CD4-positive, alpha-beta T cell (primary cell): ENCODE results near the gene FN3KRP. TPM values are rescaled to one million over a fixed set of nuclear protein-coding genes. Genes with fewer than 3 reads are reported as not detected.

Experiments used
- ATAC-seq: fragments of 200-7000 bp; cut with Tn5 transposase; one replicate; pipeline ENCODE4 v1.10.0; 2022; ENCODE audit warnings: mild to moderate bottlenecking; ENCODE audit not compliant: poor library complexity
- CTCF ChIA-PET: fragments of 350-600 bp; sonication (Branson Sonifier 250); formaldehyde crosslinking; loops from one replicate; lab custom pipeline; 2021; ENCODE audit warnings: antibody characterized with exemption, inconsistent platforms; lab: Charles Lee
- POLR2A ChIA-PET: fragments of 350-600 bp; sonication (Branson Sonifier 250); formaldehyde crosslinking; loops from one replicate; lab custom pipeline; 2021; ENCODE audit warnings: antibody characterized with exemption, inconsistent platforms; lab: Charles Lee
- DNase-seq, 14 experiments: peaks; one replicate each; pipeline ENCODE4 v3.0.0-alpha.2; 2013 to 2020; ENCODE audit warnings: mixed read lengths in 2 of 14
- H3K27ac ChIP-seq, 2 donors: one replicate each; pipeline versions ENCODE4 v1.5.1 to v1.7.0; 2013; ENCODE audit warnings: low read length in 2 of 2, low read depth in 1 of 2, mild to moderate bottlenecking in 1 of 2
- H3K27me3 ChIP-seq, 2 experiments: 1 replicate in 1 of 2; 2 replicates in 1 of 2; pipeline versions ENCODE4 v1.6.1 to v1.7.0; 2013; ENCODE audit warnings: low read length in 2 of 2, control low read depth in 1 of 2, mild to moderate bottlenecking in 1 of 2, moderate library complexity in 1 of 2; ENCODE audit not compliant: insufficient read depth in 2 of 2, control insufficient read depth in 1 of 2
- H3K36me3 ChIP-seq: one replicate; pipeline ENCODE4 v1.6.1; 2013; ENCODE audit warnings: low read length, control low read depth; ENCODE audit not compliant: insufficient read depth
- H3K4me1 ChIP-seq: one replicate; pipeline ENCODE4 v1.6.1; 2013; ENCODE audit warnings: low read length, control low read depth; ENCODE audit not compliant: insufficient read depth
- H3K4me3 ChIP-seq: one replicate; pipeline ENCODE4 v1.5.1; 2013; ENCODE audit warnings: mild to moderate bottlenecking, low read length, moderate library complexity
- H3K9me3 ChIP-seq, 2 experiments: 1 replicate in 1 of 2; 2 replicates in 1 of 2; pipeline versions ENCODE4 v1.6.1 to v1.7.0; 2013; ENCODE audit warnings: low read length in 2 of 2, mild to moderate bottlenecking in 2 of 2, control low read depth in 1 of 2, moderate library complexity in 1 of 2; ENCODE audit not compliant: control insufficient read depth in 1 of 2, insufficient read depth in 1 of 2
- H3K27ac Mint-ChIP-seq: one replicate; pipeline ENCODE4 v1.8.0; 2020; ENCODE audit warnings: mixed read lengths
- H3K27me3 Mint-ChIP-seq: one replicate; pipeline ENCODE4 v1.8.0; 2021; ENCODE audit warnings: mixed read lengths
- H3K36me3 Mint-ChIP-seq: one replicate; pipeline ENCODE4 v1.8.0; 2021; ENCODE audit warnings: low read depth, mixed read lengths
- H3K4me1 Mint-ChIP-seq: one replicate; pipeline ENCODE4 v1.8.0; 2021; ENCODE audit warnings: low read depth, mixed read lengths
- H3K4me3 Mint-ChIP-seq: one replicate; pipeline ENCODE4 v1.8.0; 2020; ENCODE audit warnings: mild to moderate bottlenecking, mixed read lengths
- H3K9me3 Mint-ChIP-seq: one replicate; pipeline ENCODE4 v1.8.0; 2020; ENCODE audit warnings: mixed read lengths
- intact Hi-C, 2 experiments: fragments of 100-400 bp; cut with DNase I in 1 of 2; cut with micrococcal nuclease in 1 of 2; formaldehyde crosslinking; loops; one replicate each; pipeline versions ENCODE4 v1.15.1 to v1.9.0; 2023 to 2025; cut with DNase I, micrococcal nuclease
- total RNA-seq, 174 experiments: library from RNA in 2 of 174; stranded (reverse) in 2 of 174; gene quantifications; one replicate each; pipeline ENCODE4 v1.2.3 and lab custom pipeline; 2021 to 2026
- TF ChIP-seq, protein P1 (sequence below): fragments of 200-600 bp; IDR thresholded peaks from one replicate; pipeline ENCODE4 v1.8.0; 2022; ENCODE audit warnings: antibody characterized with exemption, mild to moderate bottlenecking

FN3KRP gene
- total RNA-seq, 2 experiments from 2014 or later, result 30.6 to 31.2 TPM

DNA sequence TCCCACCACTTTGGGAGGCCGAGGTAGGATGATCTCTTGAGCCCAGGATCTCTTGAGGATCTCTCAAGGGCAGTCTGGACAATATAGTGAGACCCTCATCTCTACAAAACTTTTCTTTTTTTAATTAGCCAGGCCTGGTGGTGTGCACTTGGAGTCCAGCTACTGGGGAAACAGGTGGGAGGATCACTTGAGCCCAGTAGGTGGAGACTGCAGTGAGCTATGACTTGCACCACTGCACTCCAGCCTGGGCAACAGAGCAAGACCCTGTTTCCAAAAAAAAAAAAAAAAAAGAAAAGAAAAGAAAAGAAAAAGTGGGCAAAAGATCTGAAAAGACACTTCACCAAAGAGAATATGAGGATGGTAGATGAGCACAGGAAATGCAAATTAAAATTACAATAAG is 33.0 kb upstream of the FN3KRP start:
- H3K9me3 Mint-ChIP-seq, result no peaks in the 10 kb centered on the region
- CTCF ChIA-PET, result no interaction called here
- intact Hi-C loops, result no loop called here
- H3K27ac Mint-ChIP-seq, result no peak overlapping the region
- ATAC-seq (no peak), DNase-seq (no peak)
- H3K36me3 ChIP-seq, result no peaks in the 10 kb centered on the region
- peaks cover 12 to 14% of the 10 kb centered on the region in 2 experiments for H3K9me3 ChIP-seq
- POLR2A ChIA-PET, result no interaction called here
- no peaks in the 10 kb centered on the region for H3K4me1 ChIP-seq
- H3K4me3 ChIP-seq, result no peak overlapping the region
- TF ChIP-seq, protein P1, sequence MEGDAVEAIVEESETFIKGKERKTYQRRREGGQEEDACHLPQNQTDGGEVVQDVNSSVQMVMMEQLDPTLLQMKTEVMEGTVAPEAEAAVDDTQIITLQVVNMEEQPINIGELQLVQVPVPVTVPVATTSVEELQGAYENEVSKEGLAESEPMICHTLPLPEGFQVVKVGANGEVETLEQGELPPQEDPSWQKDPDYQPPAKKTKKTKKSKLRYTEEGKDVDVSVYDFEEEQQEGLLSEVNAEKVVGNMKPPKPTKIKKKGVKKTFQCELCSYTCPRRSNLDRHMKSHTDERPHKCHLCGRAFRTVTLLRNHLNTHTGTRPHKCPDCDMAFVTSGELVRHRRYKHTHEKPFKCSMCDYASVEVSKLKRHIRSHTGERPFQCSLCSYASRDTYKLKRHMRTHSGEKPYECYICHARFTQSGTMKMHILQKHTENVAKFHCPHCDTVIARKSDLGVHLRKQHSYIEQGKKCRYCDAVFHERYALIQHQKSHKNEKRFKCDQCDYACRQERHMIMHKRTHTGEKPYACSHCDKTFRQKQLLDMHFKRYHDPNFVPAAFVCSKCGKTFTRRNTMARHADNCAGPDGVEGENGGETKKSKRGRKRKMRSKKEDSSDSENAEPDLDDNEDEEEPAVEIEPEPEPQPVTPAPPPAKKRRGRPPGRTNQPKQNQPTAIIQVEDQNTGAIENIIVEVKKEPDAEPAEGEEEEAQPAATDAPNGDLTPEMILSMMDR, result no peak
- H3K27ac ChIP-seq, result no peak overlapping the region
- H3K27me3 Mint-ChIP-seq, result no peaks in the 10 kb centered on the region
- H3K27me3 ChIP-seq, result no peaks in the 10 kb centered on the region
- H3K4me1 Mint-ChIP-seq, result no peaks in the 10 kb centered on the region
- H3K36me3 Mint-ChIP-seq, result peaks cover 10% of the 10 kb centered on the region
- H3K4me3 Mint-ChIP-seq, result no peak overlapping the region

DNA sequence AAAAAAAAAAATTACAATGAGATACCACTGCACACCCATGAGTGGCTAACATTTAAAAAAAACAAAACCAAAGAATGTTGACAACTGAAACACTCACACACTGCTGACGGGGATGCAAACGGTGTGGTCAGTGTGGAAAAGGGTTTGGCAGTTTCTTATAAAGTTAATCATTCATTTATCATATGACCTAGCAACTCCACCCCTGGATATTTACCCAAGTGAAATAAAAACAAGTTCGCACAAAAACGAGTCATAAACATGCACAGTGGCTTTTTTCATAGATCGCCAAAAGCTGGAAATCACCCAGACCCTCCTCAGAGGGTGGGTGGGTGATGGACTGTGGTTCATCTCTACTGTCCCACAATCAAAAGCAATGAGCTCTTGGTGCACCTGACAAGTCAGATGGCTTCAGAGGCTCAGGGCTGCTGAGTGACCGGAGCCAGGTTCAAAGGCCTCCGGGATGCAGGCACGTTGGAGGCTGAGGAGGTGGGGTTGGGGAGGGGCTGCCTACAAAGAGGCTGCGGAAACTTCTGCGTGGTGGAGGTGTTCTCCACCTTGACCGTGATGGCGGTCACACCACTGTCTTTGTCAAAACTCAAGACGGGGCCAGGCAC is 32.2 kb upstream of the FN3KRP start:
- Histone ChIP-seq H3K9me3 (peaks cover 12 to 14% of the 10 kb centered on the region in 2 experiments), H3K4me3 (no peak overlapping the region), H3K27ac (no peak overlapping the region), H3K4me1 (no peaks in the 10 kb centered on the region), H3K27me3 (no peaks in the 10 kb centered on the region), H3K36me3 (no peaks in the 10 kb centered on the region)
- H3K4me1 Mint-ChIP-seq, result no peaks in the 10 kb centered on the region
- H3K36me3 Mint-ChIP-seq, result peaks cover 10% of the 10 kb centered on the region
- ATAC-seq (no peak), DNase-seq (no peak)
- H3K27ac Mint-ChIP-seq, result no peak overlapping the region
- TF ChIP-seq, protein P1, result no peak
- no peak overlapping the region for H3K4me3 Mint-ChIP-seq
- H3K27me3 Mint-ChIP-seq, result no peaks in the 10 kb centered on the region
- ChIA-PET CTCF (no interaction called here), POLR2A (no interaction called here)
- intact Hi-C loops, result no loop called here
- H3K9me3 Mint-ChIP-seq, result no peaks in the 10 kb centered on the region

DNA sequence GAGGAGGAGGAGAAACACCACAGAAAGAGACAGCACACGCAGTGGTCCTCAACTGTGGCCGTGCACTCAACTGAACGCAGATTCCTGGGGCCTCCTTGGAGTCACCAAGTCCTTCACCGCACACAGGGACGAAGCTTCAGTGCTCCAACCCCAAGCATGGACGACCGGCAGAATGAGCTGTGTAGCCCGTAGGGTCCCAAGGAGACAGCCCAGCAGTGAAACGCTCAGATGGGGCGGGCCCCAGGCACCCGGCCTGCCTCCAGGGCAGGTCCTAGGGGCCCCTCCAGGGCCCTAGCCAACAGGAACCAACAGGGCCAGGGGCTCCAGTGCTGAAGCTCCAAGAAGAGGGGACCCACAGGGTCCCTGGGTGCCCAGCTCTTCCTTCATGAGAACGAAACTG is 31.2 kb upstream of the FN3KRP start:
- peaks cover 15% of the 10 kb centered on the region for H3K36me3 Mint-ChIP-seq
- no peaks in the 10 kb centered on the region for H3K9me3 Mint-ChIP-seq
- no peaks in the 10 kb centered on the region for H3K27me3 ChIP-seq
- CTCF ChIA-PET, result no interaction called here
- ATAC-seq, result no peak
- TF ChIP-seq, protein P1, result no peak
- H3K4me3 ChIP-seq, result no peak overlapping the region
- POLR2A ChIA-PET, result no interaction called here
- no peak overlapping the region for H3K27ac Mint-ChIP-seq
- intact Hi-C loops, result no loop called here
- no peaks in the 10 kb centered on the region for H3K36me3 ChIP-seq
- no peak for DNase-seq
- H3K27ac ChIP-seq, result no peak overlapping the region
- no peaks in the 10 kb centered on the region for H3K27me3 Mint-ChIP-seq
- H3K4me3 Mint-ChIP-seq, result no peak overlapping the region
- no peaks in the 10 kb centered on the region for H3K4me1 Mint-ChIP-seq
- peaks cover 9 to 14% of the 10 kb centered on the region in 2 experiments for H3K9me3 ChIP-seq
- H3K4me1 ChIP-seq, result no peaks in the 10 kb centered on the region
